HK-2 (cell line): ENCODE results near the gene TCTN2.

Experiments
- DNase-seq: peaks from one replicate; pipeline ENCODE4 v3.0.0-alpha.2; 2018; ENCODE audit not compliant: unreplicated experiment

Gene TCTN2

DNA sequence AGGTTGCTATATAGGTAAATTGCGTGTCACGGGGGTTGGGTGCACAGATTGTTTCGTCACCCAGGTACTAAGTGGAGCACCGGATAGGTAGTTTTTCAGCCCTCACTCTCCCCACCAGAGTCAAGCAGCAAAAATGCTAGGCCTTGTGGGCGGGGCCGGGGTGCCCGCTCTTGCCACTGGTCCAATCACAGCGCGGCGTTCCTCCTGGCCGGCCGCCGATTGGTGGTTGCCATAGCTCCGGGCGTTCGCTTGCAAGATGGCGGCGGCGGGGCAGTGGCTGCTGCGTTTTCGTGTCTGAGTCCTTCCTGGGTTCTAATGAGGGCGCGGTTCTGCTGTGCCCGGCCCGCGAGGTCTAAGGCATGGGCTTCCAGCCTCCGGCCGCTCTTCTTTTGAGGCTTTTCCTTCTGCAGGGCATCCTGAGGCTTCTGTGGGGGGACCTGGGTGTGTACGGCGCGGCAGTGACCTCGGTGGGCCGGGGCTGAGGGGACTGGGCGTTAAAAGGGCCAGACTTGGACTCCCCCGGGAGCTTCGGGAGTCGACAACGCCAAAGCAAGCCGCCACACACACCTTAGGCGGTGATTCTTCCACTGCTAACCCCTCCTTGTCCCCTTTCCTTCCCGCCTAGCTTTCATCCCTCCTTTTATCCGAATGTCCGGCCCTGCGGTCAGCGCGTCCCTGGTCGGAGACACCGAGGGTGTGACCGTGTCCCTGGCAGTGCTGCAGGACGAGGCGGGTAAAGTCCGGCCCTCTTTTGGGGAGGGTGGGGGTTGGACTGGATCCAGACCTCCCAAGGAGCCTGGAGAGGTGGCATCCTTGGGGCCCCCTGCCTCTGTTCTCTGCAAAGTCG lies at the start of gene TCTN2:
TCTN2 (plus strand) TSS at position 232 of the 847 bp plus-strand sequence; CDS start at position 360, 128 bp downstream.
- peak; percentile 95 for DNase-seq

DNA sequence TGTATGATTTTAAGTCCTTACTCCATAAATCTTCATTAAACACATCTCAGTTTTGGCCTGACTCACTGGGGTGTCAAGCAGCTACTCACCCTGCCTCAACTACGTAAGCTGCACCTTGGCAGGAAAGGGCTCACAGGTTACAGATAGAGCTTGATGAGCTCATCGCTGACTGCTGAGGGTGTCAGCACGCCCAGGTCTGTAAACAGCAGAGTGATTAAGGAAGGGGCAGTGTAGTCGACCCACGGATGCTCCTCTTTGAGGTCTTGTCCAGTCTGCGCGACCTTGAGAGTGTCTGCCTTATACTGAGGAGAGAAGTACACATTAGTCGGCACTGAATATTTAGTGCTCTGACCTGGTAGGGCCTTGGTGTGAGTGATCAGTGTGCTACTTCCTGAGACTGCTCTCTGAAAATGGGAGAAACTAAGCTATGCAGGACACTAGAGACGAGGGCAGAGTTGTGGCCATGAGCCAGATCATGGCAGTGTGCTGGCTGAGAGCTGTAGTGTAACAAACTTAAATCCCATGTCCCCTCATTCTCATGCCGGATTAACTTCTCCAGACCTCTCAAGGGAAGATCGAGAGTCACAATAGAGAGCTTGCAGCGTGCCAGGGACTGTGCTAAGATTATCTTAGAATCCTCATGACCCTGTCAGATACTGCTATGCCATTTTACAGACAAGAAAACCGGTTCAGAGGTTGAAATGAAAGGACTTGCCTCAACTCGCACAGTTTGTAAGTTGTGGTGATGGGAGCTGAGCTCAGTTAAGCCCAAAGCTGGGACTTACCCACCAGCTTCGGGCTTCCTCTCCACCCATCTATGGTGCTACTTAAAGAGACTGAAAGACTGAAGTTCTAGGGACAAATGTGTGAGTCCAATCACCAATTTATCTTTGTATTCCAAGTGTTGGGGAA lies 49.0 kb upstream of the TCTN2 start:
- DNase-seq: no peak

DNA sequence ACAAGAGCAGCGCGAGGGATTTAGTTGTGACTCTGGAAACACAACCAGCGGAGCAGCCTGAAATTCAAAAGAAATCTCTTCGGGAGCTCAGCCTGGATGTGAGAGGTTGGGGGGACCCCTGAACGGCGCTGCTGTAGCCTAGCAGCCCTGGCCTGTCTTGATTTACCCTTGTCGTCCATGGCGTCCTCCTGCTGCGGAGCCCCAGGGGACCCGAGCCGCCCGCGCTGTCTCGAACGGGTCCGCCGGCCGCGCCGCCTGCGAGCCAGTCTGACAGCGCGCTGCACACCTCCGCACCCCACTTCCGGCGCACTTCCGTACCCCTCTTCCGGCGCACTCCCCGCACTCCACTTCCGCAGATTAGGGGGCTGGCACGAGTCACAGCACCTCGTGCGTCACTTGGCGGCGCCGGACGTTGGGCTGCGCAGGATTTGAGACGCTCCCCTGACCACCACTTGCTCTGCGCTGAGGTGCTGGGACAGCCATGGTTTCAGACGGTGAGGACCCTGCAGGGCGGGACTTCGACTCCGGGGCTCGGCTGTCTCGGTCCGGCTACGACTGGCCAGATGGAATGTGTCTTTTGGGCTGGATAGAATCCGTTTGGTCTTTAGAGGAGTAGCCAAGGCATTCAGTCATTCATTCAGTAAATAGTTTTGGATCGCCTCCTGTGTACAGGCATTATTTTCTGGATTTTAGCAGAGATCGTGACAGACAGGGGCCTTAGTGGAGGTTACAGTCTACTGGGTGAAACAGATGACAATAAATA lies 37.4 kb upstream of the TCTN2 start, which contains the start of the genes EIF2B1 and GTF2H3:
EIF2B1 (minus strand) TSS at position 308 of the 763 bp plus-strand sequence; CDS start at position 179, 129 bp downstream.
GTF2H3 (plus strand) TSS at position 451 of the 763 bp plus-strand sequence; CDS start at position 482, 31 bp downstream.
- peak; percentile 95 for DNase-seq

DNA sequence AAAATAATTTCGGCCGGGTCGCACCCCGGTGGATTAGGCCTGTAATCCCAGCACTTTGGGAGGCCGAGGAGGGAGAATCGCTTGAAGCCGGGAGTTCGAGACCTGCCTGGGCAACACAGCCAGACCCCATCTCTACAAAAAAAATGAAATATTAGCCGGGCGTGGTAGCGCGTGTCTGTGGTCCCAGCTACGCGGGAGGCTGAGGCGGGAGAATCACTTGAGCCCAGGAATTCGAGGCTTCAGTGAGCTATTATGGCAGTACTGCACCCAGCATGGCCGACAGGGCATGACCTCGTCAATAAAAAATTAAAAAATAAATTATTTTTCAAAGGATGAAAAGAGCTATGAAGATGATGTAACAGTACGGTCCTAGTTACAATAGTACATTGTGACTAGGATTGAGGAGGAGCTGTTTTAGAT lies 36.8 kb upstream of the TCTN2 start:
- peak; percentile 9 for DNase-seq

DNA sequence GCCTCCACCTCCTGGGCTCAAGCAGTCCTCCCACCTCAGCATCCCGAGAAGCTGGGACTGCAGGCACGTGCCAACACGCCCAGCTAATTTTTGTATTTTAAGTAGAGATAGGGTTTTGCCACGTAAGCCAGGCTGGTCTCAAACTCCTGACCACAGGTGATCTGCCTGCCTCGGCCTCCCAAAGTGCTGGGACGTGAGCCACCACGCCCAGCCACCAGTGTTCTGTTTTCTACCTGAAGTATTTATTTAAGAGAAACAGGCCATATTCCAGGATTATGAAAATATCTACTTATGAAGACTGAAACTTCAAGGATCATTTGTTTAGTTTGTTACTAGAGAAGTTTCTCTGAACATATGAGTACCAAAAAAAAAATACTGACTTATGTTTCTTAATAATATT lies 27.0 kb upstream of the TCTN2 start:
- no peak for DNase-seq

DNA sequence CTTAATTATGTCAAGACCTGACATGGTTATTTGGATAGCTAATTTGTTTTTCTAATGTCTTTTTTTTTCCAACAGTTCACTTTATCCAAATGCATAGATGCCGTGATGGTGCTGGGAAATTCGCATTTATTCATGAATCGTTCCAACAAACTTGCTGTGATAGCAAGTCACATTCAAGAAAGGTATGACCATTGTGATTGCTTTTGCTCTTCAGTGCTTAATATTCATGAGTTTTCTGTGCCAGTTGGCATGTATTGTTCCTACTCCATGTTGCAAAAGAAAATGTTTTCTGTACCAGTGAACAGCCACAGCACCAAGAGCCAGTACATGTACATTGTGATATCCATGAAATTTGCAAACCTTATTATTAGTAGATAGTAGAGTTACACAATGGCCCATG lies 25.5 kb upstream of the TCTN2 start:
- DNase-seq: no peak

DNA sequence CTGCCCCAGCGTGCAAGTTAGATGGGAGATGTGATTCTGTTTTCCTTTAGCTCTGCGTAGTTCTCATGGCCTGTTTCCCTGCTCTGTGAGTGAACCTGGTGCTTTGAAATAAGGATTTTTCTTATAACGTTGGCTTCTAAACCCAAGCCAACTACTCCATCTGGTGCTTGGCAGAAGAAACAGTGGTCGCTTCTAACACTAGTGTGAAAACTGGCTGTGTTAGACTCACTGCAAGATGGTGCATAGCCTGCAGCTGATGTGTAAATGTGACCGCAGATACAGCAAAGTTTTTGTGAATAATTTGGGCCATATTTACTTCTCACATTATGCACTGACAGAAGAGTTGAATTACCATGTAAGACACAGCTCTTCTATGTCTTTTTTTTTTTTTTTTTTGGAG lies 25.0 kb upstream of the TCTN2 start:
- DNase-seq: no peak

DNA sequence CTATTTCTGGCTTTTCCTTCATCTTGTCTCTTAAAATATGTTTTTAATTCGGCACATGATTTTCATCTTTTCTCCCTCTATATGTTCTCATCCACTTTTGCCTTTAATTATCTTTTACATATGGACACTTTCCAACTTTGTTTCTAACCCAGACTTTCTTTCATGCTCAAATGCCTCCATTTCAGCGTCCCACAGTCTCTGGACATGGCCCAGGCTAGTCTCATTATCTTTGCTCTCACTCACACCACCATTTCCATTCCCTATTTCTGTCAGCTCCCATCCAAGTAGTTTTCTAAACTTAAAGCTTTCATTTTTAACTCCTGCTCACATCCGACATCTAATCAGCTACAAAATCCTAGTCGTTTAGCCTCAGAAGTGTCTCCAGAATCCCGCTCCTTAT lies 22.5 kb upstream of the TCTN2 start:
- no peak for DNase-seq

DNA sequence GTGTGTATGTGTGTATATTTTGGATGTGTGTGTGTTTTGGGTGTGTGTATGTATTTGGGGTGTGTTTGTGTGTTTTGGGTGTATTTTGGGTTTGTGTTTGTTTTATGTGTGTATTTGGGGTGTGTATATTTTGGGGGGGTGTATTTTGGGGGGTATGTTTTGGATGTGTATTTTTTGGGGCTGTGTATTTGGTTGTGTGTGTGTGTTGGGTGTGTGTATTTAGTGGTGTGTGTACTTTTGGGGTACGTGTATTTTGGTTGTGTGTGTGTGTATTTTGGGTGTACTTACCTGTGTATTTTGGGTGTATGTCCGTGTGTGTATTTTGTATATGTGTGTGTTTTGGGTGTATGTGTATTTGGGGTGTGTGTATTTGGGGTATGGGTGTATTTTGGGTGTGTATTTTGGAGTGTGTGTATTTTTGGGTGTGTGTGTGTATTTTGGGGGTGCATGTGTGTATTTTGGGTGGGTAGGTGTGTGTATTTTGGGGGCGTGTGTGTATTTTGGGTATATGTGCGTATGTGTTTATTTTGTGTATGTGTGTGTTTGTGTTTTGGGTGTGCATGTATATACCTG lies 16.7 kb upstream of the TCTN2 start:
- no peak for DNase-seq

DNA sequence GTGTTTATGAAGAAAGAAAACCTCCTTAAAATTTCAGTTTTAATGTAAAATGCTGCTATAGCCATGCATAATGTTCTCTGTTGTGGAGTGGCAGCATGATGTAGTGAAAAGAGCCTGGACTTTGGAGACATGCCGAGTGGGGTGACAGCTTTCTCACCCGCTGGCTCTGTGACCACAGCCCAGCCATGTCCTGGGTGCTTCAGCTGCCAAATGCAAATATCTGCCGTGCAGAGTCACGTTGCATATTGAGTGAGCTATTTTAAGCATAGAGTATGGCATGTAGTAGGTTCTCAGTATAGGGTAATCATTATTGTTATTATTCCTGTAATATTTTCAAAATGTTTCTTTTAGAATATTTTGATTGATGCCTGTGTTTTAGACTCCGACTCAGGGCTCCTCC lies 15.5 kb upstream of the TCTN2 start:
- DNase-seq: no peak

DNA sequence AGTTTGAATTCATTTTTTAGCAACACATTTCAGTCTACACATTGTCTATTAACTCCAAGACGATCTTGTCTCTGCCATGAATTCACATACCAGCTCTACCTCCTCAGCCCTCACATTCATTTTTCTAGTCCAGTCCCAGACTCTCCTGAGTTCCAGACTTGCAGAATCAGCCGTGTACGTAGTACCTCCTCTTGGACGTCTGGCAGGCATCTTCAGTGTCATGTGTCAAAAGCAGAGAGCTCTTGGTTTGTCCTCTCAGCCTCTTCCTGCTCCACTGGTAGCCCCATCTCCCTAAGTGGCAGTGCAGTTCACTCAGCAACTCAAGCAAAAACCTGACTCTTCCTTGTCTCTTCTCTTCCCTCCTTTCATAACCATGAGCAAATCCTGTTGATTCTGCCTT lies 14.5 kb upstream of the TCTN2 start:
- DNase-seq: no peak

DNA sequence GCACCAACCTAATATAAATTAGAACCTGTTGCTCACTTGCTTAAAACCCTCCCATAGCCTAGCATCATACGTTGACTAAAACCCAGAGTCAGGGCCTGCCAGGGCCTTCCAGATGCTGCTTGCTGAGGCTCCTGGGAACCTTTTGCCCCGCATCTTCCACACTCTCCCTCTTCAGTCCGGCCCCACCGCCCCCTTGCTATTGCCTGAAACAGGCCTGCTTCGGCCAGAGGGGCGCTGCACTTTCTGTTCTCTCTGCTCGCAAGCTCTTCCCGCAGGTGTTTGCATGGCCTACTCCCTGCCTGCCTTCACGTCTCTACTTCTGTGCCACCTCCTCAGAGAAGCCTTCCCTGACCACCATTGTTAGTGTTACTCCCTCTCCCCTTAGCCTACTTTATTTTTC lies 13.7 kb upstream of the TCTN2 start:
- no peak for DNase-seq

DNA sequence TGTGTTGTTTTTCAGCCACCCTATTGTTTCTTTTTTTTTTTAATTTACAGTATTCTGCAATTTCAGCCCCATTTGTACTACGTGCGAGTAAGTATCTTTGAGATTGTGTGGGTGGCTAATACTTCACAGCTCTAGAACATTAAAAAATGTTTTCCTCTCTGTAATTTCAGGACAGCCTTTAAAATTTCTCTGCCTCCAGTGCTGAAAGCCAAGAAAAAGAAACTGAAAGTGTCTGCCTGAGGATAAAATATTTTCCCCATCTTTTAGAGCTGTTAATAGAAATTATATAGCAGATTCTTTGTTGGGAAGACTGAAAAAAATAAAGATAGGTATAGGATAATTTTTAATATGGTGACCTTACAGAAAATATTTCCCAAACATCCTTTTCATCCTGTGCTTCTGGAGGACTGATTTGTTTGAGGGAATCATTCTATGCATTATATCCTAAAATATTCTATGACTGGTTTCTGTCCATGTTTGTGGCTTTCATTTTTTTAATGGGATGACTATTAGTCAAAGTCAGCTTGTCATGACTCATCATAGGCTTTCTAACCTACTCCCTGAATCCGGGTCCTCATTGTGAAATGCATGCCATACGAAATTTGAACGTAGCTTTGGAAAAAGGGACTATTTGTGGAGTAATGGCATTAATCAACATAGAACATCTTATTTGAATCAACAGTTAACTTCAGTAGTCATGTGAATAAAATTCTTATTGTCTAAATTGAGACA lies 10.8 kb upstream of the TCTN2 start:
- no peak for DNase-seq

DNA sequence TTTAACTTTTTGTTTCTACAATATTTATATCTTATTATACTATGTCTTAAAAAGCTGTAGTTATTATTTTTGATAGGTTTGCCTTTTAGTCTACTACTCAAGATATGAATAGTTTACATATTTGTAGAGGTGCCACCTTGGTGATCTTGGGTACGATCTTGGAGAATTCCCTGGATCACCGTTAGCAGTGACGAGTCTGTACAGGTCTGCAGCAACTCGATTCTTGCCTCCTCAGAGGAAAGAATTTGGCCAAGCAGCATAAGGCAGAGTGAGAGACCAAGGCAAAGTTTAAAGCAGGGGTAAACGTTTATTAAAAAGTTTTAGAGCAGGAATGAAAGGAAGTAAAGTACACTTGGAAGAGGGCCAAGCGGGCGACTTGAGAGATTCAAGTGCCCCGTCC lies 3.1 kb upstream of the TCTN2 start:
- DNase-seq: no peak

DNA sequence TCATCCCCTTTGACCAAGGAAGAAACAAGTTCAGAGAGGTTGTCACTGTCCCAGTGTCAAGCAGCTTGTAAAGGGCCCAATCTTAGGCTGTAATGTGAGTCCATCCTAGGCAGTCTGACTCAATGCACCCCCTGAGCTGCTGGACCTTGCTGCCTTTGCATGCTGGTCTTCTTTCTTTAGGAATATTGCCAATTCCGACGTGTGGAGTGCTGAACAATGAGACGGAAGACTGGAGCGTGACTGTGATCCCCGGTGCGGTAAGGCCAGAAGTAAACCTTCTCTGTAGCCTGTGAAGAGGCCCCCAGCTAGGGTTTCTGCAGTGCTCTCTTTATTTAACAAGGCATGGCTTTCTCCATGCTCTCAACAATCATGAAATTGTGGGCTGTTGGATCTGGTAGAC lies 963 bp downstream of the TCTN2 start:
- no peak for DNase-seq

DNA sequence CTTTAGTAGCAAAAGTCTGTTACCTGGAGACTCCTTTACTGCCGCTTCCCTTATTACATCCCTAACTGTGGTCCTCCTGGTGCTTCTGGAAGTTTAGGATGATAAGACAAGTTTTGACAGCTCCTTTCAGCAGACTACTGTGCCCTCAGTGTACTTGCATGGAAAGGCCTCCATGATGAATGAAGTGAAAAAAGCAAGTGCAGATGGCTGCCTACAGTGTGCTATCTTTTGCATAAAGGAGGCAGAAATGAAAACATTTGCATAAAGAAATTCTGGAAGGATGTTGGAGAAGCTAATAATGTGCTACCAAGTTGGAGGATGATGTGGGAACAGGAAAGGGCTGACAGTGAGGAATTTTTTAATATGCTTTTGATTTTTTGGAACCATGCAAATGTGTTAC lies 4.5 kb downstream of the TCTN2 start:
- no peak for DNase-seq

DNA sequence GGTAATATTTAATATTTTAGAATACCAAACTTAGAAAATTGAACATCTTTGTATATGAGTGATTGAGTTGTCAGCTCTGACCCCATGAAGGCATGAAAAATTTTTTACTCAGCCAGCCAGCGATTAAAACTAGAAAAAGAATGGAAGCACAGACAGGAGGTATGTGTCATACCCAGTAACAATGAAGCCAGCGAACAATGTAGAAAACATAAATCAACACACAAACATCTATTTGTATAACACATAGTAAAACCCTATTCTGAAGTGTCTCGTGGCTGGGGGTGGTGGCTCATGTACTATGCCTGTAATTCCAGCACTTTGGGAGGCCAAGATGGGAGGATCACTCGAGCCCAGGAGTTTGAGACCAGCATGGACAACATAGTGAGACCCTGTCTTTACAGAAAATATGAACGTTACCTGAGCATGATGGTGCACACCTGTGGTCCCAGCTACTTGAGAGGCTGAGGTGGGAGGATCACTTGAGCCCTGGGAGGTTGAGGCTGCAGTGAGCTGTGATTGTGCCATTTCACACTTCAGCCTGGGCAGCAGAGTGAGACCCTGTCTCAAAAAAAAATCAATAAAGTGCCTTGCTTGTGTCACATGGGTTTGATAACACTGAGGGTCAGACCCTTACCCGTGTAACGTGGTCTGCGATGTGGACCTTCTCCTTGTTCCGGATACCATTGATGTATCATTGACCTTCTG lies 5.9 kb downstream of the TCTN2 start:
- DNase-seq: no peak

DNA sequence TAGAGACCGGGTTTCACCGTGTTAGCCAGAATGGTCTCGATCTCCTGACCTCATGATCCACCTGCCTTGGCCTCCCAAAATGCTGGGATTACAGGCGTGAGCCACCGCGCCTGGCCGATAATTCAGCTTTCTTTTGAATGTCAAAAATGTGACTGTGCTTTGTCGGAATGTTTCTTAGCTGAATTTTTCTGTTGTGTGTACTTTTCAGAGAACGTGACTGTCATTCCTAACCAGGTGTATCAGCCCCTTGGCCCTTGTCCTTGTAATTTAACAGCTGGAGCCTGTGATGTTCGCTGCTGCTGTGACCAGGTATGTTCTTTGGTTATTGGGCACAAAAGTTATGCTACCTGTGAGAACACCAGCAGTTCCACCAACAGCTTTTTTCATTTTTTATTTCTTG lies 8.1 kb downstream of the TCTN2 start:
- DNase-seq: no peak

DNA sequence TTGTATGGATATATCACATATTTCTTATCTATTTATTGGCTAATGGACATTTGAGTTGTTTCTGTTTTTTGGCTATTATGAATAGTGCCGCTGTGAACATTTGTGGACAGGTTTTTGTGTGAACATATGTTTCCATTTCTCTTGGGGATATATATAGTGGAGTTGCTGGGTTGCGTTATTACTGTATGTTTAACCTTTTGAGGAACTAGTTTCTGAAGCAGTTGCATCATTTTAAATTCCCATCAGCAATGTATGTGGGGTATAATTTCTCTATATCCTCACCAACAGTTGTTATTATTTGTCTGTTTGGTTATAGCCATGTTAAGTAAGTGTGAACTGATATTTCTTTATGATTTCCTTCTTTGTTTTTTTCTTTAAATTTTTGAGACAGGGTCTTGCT lies 10.7 kb downstream of the TCTN2 start:
- no peak for DNase-seq

DNA sequence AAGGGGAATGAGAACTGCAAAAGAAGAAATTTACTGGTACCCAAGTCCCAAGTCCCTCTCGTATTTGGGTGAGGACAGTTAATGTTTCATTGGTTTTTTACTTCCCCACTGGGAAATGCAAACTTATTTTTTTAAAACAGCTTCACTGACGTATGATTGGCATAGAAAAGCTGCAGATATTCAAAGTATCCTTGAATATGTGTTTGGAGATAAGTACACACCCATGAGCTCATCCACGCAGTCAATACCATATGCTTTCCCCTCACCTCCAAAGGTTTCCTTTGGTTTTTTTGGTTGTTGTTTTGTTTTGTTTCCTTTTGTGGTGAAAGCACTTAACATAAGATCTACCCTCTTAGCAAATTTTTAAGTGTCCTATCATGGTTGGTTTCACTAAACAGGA lies 13.1 kb downstream of the TCTN2 start:
- no peak for DNase-seq
